Superior temporal gyrus (tissue), 1 donor: ENCODE measurements around the gene TEK.
A peak's percentile ranks its signal among the peaks of the same experiment; 100 is the strongest.
"Not testable (repeated sequence)": the region's sequence is repeated elsewhere in the genome, so short reads cannot be mapped to it uniquely, and the experiment has no call there.

Source experiments
- DNase-seq: peaks from one replicate; pipeline ENCODE4 v3.0.0-alpha.2; 2016; ENCODE audit errors: extremely low spot score

Gene TEK

DNA sequence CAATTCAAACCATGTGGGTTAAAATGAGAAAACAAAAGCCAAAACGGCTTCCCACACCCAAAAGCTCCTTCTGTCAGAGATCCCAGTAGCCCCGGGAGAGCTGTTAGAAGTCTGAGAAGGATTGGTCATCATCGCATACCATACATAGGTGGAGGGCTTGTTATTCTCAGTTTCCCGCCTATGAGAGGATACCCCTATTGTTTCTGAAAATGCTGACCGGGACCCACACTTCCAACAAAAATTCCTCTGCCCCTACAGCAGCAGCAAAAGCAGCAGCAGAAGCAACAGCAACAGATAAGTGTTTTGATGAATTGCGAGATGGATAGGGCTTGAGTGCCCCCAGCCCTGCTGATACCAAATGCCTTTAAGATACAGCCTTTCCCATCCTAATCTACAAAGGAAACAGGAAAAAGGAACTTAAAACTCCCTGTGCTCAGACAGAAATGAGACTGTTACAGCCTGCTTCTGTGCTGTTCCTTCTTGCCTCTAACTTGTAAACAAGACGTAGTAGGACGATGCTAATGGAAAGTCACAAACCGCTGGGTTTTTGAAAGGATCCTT, at the start of gene TEK:
TEK (plus strand) TSS at position 245 of the 561 bp plus-strand sequence. CDS start 366 bp downstream, outside the sequence.
- DNase-seq, result peak; percentile 31

DNA sequence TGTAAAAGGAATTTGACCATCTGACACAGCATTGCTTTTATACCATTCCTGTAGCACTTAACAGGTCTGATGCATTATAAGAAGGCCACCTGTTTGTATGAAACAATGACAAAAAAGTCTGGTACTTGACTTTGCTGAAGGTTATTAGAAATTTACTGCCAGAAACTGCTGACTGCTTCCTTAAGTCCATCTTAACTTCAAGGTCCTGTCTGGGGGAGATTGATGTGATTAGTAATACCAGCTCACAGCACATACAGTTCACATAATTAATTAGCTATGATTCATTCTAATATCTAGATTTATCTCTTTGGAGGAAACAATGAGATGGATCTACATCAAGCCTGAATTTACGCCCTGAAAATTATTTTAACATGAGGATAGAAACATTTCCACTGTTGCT, 49.6 kb upstream of the TEK start:
- no peak for DNase-seq

DNA sequence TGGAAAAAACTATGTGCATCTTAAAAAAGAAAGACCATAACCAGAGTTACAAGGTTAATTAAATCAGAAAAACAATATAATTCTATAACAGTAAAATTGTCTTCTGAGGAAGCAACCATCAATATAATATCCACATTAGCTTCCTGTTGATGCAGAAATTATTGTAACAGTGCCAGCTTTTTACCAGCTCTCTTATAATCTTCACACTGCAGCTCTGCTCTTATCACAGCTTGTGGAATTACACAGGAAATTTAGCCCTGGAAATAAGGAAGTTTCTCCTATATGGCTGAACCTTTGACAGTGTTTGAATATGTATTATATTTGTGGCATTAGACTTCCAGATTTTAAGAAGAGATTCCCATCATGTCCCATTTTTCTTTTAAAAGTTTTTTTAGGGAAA, 49.1 kb upstream of the TEK start:
- DNase-seq, result no peak

DNA sequence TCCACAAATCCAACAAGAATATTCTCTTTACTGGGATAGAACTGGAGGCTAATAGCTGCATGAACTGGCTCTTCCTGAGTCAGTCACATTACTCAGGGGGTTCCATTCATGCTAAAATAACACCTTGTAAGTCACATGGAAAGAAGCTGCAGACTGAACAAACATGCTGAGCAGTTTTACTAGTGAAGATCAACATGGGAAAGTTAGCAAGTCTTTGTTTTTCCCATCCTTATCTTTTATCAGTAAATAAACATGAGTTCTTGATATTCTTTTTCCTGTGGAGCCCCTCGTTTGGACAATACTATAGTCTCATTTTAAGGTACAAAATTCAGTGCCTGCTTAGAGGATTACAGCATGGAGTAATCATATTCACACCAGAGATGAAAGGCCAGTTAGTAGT, 43.7 kb upstream of the TEK start:
- DNase-seq, result no peak

DNA sequence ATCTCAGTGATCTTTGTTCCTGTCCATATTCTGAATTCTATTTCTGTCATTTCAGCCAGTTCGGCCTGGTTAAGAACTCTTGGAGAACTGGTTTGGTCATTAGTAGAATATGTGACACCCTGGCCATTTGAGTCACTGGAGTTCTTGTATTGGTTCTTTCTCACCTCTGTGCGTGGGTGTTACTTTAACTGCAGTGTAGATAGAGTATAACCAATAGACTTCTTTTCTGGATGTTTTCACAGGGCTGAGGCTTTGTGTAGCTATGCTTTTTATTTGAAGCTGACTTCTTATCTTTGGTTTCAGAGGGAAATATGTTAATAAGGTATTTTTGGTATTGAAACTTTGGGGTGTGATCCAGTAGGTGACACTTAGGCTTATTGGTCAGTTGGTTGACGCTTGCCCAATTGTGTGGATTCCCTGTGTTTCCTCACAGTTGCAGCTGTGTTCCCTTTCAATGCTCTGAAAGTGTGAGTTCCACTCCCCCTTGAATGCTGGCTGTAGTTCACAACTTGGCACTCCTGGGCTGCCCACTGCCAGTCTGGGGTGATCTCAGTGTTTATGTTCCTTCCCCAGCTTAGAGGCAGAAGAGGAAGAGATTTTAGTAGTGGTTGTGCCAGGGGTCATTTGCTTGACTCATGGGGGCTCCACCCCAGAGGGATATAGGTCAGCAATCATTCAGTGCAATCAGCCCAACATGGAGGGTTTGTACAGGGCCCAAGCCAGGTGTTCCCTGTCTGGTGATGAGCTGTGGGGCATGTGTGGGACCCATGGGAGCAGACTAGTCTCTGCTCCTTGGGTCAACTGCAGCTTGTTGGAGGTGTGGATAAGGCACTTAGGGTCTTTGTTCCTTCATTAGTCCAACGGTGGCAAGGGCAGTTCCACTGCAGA, 34.9 kb upstream of the TEK start:
- no peak for DNase-seq

DNA sequence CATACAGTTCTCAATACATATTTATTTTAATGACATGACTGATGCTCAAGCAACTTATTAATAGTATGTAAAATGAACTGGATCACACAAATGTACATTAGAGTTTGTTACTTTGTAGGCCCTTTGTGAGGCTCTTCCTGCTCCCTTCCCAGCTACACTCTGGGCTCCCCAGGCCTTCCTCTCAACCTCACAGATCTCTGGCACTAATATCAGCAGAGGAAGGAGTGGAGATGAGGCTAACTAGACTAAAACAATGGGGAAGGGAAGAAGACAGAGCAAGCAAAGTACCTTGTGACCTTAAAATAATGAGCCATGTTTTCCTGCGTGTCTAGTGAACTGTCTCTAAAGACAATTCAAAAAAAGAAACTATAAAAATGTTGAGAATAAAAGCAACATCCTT, 30.3 kb upstream of the TEK start:
- DNase-seq, result no peak

DNA sequence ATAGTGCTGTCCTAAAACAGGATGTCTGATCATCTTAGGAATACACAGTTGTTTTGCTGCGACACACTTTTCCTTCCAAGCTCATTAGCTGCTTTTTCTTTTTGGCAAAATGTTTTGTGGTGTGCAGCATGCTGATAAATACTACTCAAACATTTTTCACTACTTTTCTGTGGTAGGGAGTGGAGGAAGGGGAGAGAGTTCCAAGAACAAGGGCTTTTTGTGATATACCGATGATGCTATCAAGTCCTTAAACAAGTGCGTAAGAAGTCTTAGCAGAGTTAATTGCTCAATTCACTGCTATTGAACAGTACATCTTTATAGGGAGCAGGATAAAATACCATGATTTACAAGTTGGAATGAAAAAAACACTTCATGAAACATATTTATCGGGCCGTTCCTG, 23.6 kb upstream of the TEK start:
- DNase-seq, result no peak

DNA sequence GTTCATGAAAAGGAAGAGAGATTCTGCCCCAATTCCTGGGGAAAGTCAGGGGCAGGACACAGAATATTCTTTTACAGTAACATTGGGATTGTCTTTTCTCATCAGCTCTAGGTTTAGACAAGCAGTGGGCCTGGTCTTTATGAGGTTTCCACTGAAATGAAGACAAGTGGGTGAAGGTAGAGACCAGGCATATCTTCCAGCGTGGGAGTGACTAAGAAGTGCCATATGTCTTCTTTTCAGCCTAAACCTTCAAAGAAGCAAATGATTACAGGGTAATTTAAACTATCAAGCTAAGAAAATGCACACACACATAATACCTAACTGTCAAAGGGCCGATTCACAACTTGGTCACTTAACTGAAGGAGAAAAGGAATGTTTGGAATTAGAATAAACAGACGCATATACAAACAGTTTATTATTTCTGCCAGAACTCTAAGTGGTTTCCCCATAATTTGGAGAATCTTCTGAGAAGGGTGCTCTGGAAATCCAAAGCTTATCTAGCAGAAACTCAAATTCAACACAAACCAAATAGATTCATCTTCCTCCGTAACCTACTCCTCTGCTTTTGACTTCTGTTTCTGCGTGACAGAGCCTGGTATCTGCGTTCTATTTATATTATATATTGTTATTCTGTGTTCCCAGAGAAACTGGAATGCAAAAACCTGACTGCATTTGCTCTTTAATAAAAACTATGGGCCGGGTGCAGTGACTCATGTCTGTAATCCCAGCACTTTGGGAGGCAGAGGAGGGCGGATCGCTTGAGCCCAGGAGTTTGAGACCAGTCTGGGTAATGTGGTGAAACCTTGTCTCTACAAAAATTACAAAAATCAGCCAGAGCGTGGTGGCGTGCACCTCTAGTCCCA, 22.0 kb upstream of the TEK start:
- DNase-seq, result no peak

DNA sequence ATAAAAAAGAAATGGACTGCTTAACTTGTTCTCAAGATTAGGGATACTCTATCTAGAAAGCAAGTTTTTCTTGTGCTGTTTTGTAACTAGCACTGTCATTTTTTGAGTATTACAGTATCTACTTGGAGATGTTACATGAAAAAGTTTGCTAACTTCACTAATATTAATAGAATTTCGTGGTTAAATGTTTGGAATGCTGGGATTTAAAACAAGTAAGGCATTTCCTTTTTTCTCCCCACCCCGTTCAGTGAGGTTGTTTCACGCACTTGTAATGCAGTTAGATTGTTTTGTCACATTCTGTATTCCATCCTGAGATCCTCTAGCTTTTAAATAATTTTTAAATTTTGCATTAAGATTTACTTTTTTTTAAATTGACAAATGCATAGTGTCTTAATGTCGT, 20.0 kb upstream of the TEK start:
- no peak for DNase-seq

DNA sequence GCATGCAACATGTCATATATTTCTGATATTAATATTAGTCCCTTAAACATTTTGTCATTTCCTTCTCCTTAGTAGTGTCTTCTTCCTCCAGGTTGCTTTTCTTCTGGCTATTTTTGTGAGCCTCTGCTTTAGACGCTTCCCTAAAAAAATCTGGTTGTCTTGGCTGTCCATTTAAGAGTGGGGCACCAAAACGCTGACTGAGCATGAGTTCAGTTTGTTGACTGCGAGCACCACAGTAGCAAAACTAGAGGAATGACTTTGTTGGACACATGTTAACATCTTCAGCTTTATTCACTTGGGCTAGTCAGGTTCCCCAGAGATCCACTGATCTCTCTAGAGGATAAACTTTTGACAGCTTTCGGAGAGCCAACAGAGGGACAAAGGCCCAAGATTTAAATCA, 19.3 kb upstream of the TEK start:
- DNase-seq, result no peak

DNA sequence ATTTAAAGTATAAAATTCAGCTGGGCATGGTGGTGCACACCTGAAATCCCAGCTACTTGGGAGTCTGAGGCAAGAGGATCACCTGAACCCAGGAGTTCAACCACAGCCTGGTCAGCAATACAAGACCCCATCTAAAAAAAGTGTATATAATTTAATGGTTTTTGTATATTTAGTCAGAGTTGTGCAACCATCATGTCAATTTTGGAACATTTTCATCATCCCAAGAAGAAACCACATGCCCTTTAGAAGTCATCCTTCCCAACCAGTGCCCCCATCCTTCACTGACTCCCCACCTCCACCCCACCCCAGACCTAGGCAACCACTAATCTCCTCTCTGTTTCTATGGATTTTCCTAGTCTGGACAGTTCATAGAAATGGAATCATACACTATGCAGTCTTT, 18.8 kb upstream of the TEK start:
- no peak for DNase-seq

DNA sequence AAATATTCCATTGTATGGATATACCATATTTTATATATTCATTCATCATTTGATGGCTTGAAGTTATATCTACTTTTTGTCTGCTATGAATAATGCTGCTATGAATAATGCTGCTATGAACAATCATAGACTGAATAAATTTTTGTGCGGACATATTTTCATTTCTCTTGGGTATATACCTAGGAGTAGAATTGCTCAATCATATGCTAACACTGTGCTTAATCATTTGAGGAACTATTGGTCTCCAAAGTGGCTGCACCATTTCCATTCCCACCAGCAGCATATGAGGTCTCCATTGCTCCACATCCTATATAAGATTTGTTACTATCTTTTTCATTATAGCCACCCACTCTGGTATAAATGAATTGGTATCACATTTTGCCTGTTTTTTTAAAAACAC, 18.3 kb upstream of the TEK start:
- DNase-seq, result no peak

DNA sequence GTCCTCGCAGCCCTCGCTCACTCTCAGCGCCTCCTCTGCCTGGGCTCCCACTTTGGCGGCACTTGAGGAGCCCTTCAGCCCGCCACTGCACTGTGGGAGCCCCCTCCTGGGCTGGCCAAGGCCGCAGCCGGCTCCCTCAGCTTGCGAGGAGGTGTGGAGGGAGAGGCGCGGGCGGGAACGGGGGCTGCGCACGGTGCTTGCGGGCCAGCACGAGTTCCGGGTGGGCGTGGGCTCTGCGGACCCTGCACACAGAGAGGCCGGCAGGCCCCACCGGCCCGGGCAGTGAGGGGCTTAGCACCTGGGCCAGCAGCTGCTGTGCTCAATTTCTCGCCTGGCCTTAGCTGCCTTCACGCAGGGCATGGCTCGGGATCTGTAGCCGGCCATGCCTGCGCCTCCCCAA, 16.5 kb upstream of the TEK start:
- DNase-seq, result not testable (repeated sequence)

DNA sequence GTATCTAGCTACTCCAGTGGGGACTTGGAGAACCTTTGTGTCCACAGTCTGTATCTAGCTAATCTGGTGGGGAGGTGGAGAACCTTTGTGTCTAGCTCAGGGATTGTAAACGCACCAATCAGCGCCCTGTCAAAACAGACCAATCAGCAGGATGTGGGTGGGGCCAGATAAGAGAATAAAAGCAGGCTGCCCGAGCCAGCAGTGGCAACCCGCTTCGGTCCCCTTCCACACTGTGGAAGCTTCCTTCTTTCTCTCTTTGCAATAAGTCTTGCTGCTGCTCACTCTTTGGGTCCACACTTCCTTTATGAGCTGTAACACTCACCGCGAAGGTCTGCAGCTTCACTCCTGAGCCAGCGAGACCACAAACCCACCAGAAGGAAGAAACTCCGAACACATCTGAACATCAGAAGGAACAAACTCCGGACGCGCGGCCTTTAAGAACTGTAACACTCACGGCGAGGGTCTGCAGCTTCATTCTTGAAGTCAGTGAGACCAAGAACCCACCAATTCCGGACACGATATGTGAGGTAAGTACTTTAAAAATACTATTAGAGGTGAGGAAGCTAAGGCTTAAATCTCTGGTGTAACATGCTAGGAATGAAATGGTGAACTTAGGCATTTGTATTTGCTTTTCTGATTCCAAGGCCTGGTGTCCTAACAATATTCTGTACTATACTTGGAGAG, 15.5 kb upstream of the TEK start:
- not testable (repeated sequence) for DNase-seq

DNA sequence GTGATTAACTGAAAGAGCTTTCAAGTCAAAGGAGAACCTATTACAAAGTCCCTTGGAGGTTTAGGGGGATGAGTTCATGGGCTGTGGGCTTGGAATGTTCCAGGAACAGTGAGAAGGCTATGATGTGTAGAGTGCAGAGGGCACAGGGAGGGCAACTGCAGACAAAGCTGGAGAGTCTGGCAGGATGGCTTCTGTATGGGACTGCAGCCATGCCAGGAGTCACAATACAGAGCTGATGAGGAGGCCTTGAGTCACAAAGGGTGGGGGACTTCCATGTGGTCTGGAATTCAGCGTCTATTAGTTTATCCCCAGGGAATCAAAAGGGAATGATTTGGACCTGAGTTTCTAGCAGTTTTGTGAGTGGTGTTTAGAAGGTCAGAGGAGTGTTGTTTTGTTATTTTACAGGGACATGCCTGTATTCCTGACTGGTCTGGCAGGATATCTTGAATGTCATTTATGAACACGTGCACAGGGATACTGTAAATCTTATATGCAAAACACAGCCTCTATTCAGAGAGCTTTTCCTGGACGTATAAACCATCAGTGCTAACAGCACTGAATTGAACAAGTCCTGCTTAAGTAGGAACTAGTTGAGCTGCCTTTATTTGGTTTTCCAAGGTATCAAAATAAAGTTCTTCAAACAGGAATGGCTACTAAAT, 14.3 kb upstream of the TEK start:
- DNase-seq, result no peak

DNA sequence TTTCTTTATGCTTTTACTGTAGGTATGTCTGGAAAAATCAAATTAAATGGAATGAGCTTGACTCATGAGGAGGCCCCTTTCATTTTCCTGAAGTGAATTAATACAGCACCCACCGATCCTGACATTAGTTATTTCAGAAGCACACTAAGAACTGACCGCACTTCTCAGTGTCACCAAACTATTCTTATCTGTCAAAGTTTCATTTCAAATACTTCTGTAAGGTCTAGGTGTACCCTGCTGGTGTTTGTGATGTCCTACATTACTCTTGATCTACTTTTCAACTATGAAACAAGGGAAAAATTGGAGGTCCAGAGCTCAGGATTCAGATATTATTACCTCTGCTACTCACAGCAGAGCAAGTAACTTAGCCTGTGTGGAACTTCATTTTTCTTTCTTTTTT, 1.8 kb upstream of the TEK start:
- DNase-seq, result no peak

DNA sequence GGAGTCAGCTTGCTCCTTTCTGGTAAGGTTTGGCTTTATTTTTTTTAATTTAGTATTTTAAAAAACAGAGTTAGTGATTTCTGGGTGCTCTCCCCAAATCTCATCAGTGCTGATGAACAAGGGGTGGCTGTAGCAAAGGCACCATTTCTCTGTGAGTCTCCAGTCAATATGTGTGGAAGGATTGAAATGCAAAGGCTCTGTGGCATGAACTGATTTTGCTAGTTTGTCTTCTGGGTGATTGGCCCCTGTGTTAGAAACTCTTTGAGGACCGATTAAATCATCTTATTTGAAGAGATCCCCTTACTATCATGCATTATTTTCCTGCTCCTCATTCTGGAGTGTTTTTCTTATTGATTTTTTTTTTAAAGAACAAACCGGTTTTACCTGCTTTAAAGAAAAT, 596 bp downstream of the TEK start:
- DNase-seq, result no peak

DNA sequence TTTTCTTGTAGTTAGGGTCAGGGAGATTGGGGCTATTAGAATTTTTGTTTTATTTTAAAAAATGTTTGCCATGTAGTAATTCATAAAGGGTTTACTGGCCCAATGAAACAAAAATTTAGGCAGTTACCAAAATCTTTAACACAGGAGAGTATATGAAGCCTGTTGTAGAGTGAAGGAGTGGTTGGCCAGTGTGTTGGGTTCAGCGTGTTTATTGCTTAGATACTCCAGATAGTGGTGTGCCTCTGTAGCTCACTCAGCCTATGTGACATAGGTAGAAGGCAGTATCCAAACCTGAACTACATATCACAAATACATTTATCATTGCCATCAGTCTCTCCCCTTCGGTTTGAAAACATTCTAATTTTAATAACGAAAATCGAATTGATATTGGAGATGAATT, 1.2 kb downstream of the TEK start:
- no peak for DNase-seq

DNA sequence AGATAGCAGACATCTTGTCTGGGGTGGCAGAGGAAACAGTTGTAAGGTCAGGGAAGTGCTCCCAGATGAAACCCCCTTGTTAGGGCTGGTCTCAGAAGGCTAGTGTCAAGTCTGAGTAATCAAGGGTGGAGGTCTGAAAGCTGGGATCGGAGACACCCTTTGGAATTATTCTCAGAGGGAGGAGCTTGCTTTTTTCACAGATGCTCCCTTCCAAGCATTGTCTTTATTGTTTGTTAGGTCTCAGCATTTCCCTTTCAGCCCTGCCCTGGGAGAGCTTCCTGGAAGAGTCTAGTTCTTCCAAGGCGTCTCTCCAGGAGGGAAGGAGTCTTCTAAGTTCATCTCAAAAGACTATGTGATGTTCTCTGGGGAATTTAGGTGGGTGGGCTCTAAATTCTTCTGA, 3.2 kb downstream of the TEK start:
- DNase-seq, result no peak

DNA sequence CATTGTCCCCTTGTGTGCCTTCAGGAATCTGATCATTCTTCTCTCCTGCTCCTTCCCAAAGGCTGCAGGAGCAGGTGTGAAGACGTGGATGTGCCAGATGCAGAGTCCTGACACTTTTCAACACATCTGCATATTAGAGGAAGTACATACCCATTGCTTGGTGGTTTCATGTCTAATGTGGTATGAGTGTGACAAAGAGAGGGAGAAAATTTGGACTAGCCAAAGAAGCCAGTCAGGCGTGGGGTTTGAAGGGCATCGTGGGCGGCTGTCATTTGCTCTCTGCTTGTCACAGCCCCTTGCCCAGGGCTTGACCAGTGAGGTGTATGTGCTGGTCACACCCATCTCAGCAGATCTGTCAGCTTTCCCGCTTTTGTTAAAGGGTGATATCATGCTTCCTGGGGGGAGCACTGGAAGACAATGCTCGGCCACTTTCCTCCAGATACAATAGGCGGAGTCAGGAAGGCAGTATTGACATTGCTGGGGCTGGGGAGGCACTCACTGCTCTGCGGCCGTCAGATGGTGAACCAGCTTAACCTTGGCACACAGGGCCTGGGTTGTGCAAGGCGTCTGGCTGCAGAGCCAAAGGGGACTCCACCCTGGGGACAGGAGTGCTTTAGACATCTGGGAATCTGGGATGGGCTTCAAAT, 8.6 kb downstream of the TEK start:
- DNase-seq, result no peak

DNA sequence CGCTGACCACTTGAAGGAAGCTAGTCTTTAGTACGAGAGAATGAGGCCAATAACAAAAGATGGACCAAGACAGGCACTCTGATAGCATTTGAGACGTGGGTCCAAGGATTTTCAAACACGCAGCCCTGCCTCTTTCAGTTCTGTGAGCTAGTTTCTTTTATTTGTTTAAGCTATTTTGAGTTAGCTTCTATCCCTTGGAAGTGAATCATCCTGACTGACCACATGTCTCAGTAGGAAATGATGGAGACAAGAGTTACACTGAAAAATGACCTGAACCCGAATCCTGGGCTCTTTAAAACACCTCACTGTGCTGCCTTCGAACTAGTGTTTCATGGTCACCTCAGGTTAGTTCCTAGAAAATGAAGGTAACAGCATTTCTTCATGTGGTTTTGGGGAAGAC, 9.9 kb downstream of the TEK start:
- DNase-seq, result no peak
